Astrocyte (in vitro differentiated cells and primary cell): Measurements from ENCODE around the gene DNAH17. TPM values are rescaled to one million over a fixed set of nuclear protein-coding genes. Genes with fewer than 3 reads are reported as not detected.

Source experiments
- DNase-seq: peaks from one replicate; pipeline ENCODE4 v3.0.0-alpha.2; 2010; ENCODE audit warnings: low read depth
- FAIRE-seq: peaks from 2 replicates; lab custom pipeline; 2011; peaks lifted over from hg19 to GRCh38; lab: Jason Lieb, UNC
- H2AFZ ChIP-seq: 2 replicates; pipeline ENCODE4 v1.6.0; 2012; ENCODE audit warnings: low read depth, low read length, inconsistent platforms
- H3K27ac ChIP-seq: 2 replicates; pipeline ENCODE4 v1.5.1; 2011; ENCODE audit warnings: low read depth, low read length, inconsistent platforms
- H3K27me3 ChIP-seq: 2 replicates; pipeline ENCODE4 v1.6.0; 2011; ENCODE audit warnings: low read length, inconsistent platforms; ENCODE audit not compliant: insufficient read depth
- H3K36me3 ChIP-seq: 2 replicates; pipeline ENCODE4 v1.5.1; 2011; ENCODE audit warnings: low read length, inconsistent platforms; ENCODE audit not compliant: insufficient read depth
- H3K4me1 ChIP-seq: 2 replicates; pipeline ENCODE4 v1.5.1; 2011; ENCODE audit warnings: low read length, inconsistent platforms; ENCODE audit not compliant: insufficient read depth
- H3K4me2 ChIP-seq: 2 replicates; pipeline ENCODE4 v1.6.0; 2012; ENCODE audit warnings: low read length, inconsistent platforms
- H3K4me3 ChIP-seq: 2 replicates; pipeline ENCODE4 v1.5.1; 2011; ENCODE audit warnings: low read depth, mild to moderate bottlenecking, low read length, inconsistent platforms; ENCODE audit not compliant: insufficient read depth
- H3K79me2 ChIP-seq: 2 replicates; pipeline ENCODE4 v1.6.0; 2012; ENCODE audit warnings: mild to moderate bottlenecking, low read length, inconsistent platforms; ENCODE audit not compliant: insufficient read depth
- H3K9ac ChIP-seq: 2 replicates; pipeline ENCODE4 v1.6.0; 2012; ENCODE audit warnings: mild to moderate bottlenecking, low read length, inconsistent platforms
- H3K9me3 ChIP-seq: 2 replicates; pipeline ENCODE4 v1.5.1; 2012; ENCODE audit warnings: low read depth, mild to moderate bottlenecking, low read length, inconsistent platforms; ENCODE audit not compliant: insufficient read depth
- H4K20me1 ChIP-seq: 2 replicates; pipeline ENCODE4 v1.6.0; 2012; ENCODE audit warnings: low read length, inconsistent platforms; ENCODE audit not compliant: insufficient read depth
- H3K27ac Mint-ChIP-seq: one replicate; pipeline ENCODE4 v1.8.0; 2021; ENCODE audit warnings: mild to moderate bottlenecking, mixed read lengths; ENCODE audit not compliant: unreplicated experiment
- H3K27me3 Mint-ChIP-seq: one replicate; pipeline ENCODE4 v1.8.0; 2021; ENCODE audit warnings: low read depth, mixed read lengths; ENCODE audit not compliant: unreplicated experiment
- H3K36me3 Mint-ChIP-seq: one replicate; pipeline ENCODE4 v1.8.0; 2021; ENCODE audit warnings: low read depth, mixed read lengths; ENCODE audit not compliant: unreplicated experiment
- H3K4me1 Mint-ChIP-seq: one replicate; pipeline ENCODE4 v1.8.0; 2021; ENCODE audit warnings: low read depth, mixed read lengths; ENCODE audit not compliant: unreplicated experiment
- H3K4me3 Mint-ChIP-seq: one replicate; pipeline ENCODE4 v1.8.0; 2021; ENCODE audit warnings: mild to moderate bottlenecking, moderate library complexity, mixed read lengths; ENCODE audit not compliant: unreplicated experiment
- H3K9me3 Mint-ChIP-seq: one replicate; pipeline ENCODE4 v1.8.0; 2021; ENCODE audit warnings: mild to moderate bottlenecking, mixed read lengths; ENCODE audit not compliant: unreplicated experiment
- CTCF ChIP-seq: IDR thresholded peaks from 2 replicates; pipeline ENCODE4 v1.5.1; 2011; ENCODE audit warnings: low read depth, mild to moderate bottlenecking, inconsistent platforms, low read length, moderate library complexity; ENCODE audit not compliant: insufficient read depth
- EZH2 ChIP-seq: IDR thresholded peaks from 2 replicates; pipeline ENCODE4 v1.6.1; 2012; ENCODE audit warnings: mild to moderate bottlenecking, low read length, inconsistent platforms; ENCODE audit not compliant: insufficient read depth
- total RNA-seq: library from RNA; stranded (reverse); gene quantifications from 2 replicates; pipeline ENCODE4 v1.2.1, GENCODE V29; 2021

DNAH17 gene
- total RNA-seq, 1 donor from 2014 or later = 0.14 TPM

GRCh38 chr17:78527345-78527744, 49.9 kb downstream of the DNAH17 start:
- no peak overlapping the region for H2AFZ ChIP-seq
- no peaks in the 10 kb centered on the region for H3K4me1 Mint-ChIP-seq
- H3K4me2 ChIP-seq = no peak overlapping the region
- no peaks in the 10 kb centered on the region for H4K20me1 ChIP-seq
- H3K36me3 Mint-ChIP-seq = no peaks in the 10 kb centered on the region
- H3K9ac ChIP-seq = no peak overlapping the region
- H3K9me3 Mint-ChIP-seq = peaks cover 2% of the 10 kb centered on the region
- H3K27me3 ChIP-seq = no peaks in the 10 kb centered on the region
- DNase-seq = no peak
- no peaks in the 10 kb centered on the region for H3K36me3 ChIP-seq
- H3K9me3 ChIP-seq = no peaks in the 10 kb centered on the region
- peaks cover 10% of the 10 kb centered on the region for H3K27me3 Mint-ChIP-seq
- H3K4me1 ChIP-seq = no peaks in the 10 kb centered on the region
- TF ChIP-seq EZH2 (no peak), CTCF (no peak)
- no peak overlapping the region for H3K4me3 Mint-ChIP-seq
- H3K4me3 ChIP-seq = no peak overlapping the region
- no peaks in the 10 kb centered on the region for H3K79me2 ChIP-seq
- H3K27ac ChIP-seq = no peak overlapping the region
- FAIRE-seq = no peak
- no peak overlapping the region for H3K27ac Mint-ChIP-seq

DNA sequence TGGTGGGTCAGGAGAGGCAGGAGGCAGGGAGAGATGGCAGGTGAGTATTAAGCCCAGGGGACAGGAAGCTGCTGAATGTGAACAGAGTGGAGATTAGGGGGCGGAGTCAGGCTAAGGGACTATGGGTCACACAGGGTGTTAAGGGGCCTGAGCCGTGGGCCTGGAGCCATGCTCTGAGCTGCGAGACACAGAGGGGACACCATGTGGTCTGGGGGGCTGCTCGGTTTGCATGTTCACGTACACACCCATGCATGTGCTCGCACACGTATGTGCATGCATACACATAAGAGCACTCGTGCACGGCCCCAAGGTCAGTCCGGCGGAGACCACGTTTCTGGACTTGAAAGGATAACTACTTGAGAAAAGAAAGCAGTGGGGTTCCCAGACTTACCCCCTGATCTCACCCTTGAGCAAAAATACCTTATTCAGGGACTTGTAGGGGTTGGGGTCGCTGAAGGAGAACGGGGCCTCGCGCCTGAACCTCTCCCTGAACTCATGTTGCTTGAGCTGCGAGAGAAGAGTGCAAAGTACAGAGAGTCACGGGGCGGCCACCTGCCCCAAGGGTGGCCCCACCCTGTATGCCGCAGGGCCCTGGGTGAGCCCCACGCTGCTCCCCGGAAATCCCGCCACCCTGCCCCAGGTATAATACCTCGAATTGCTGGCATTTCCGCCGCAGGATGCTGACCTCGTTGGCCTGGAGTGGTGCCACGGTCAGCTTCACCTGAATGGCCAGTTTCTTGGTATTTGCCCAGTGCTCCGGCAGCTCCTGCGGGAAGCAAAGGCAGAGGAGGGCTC, 50.8 kb downstream of the DNAH17 start:
- no peaks in the 10 kb centered on the region for H3K27me3 ChIP-seq
- DNase-seq = no peak
- H3K4me3 Mint-ChIP-seq = no peak overlapping the region
- no peaks in the 10 kb centered on the region for H3K36me3 ChIP-seq
- H3K79me2 ChIP-seq = no peaks in the 10 kb centered on the region
- H3K27ac ChIP-seq = no peak overlapping the region
- no peak for FAIRE-seq
- no peaks in the 10 kb centered on the region for H3K4me1 ChIP-seq
- H4K20me1 ChIP-seq = no peaks in the 10 kb centered on the region
- no peak for TF ChIP-seq CTCF
- no peak for TF ChIP-seq EZH2
- no peak overlapping the region for H3K27ac Mint-ChIP-seq
- H3K4me1 Mint-ChIP-seq = no peaks in the 10 kb centered on the region
- no peaks in the 10 kb centered on the region for H3K36me3 Mint-ChIP-seq
- H2AFZ ChIP-seq = no peak overlapping the region
- no peak overlapping the region for H3K4me2 ChIP-seq
- no peak overlapping the region for H3K4me3 ChIP-seq
- no peaks in the 10 kb centered on the region for H3K9me3 Mint-ChIP-seq
- no peak overlapping the region for H3K9ac ChIP-seq
- H3K27me3 Mint-ChIP-seq = peaks cover 8% of the 10 kb centered on the region
- no peaks in the 10 kb centered on the region for H3K9me3 ChIP-seq
